MCF 10A (cell line): ENCODE results near the gene CRIP3. TPM values are rescaled to one million over a fixed set of nuclear protein-coding genes. Genes with fewer than 3 reads are reported as not detected.

ENCODE experiments used
- BruUV-seq: library from RNA; stranded (reverse); fragments of 400-500 nt; replicated peaks from 2 replicates; lab custom pipeline; 2021; lab: Mats Ljungman, UMichigan
- CTCF ChIA-PET: fragments of 300-600 bp; sonication (Branson Sonifier 250); formaldehyde crosslinking; extraction: SDS; loops from one replicate; lab custom pipeline; 2021; ENCODE audit warnings: antibody characterized with exemption, inconsistent platforms; lab: Yijun Ruan, JAX
- POLR2A ChIA-PET: fragments of 300-600, 350-650 bp; sonication (Branson Sonifier 250); formaldehyde crosslinking; extraction: SDS; loops from one replicate; lab custom pipeline; 2020; ENCODE audit warnings: antibody characterized with exemption, inconsistent platforms; lab: Yijun Ruan, JAX
- DNase-seq: peaks from one replicate; pipeline ENCODE4 v3.0.0-alpha.2; 2018; ENCODE audit not compliant: unreplicated experiment
- H3K27ac Mint-ChIP-seq: one replicate; pipeline ENCODE4 v1.8.0; 2022; ENCODE audit warnings: mild to moderate bottlenecking, low read depth, mixed read lengths; ENCODE audit not compliant: unreplicated experiment
- H3K27me3 Mint-ChIP-seq: one replicate; pipeline ENCODE4 v1.8.0; 2022; ENCODE audit warnings: mixed read lengths; ENCODE audit not compliant: insufficient read depth, unreplicated experiment
- H3K36me3 Mint-ChIP-seq: one replicate; pipeline ENCODE4 v1.8.0; 2022; ENCODE audit warnings: mild to moderate bottlenecking, moderate library complexity, mixed read lengths; ENCODE audit not compliant: insufficient read depth, unreplicated experiment
- H3K4me1 Mint-ChIP-seq: one replicate; pipeline ENCODE4 v1.8.0; 2022; ENCODE audit warnings: mixed read lengths; ENCODE audit not compliant: insufficient read depth, unreplicated experiment
- H3K4me3 Mint-ChIP-seq: one replicate; pipeline ENCODE4 v1.8.0; 2022; ENCODE audit warnings: mild to moderate bottlenecking, moderate library complexity, mixed read lengths; ENCODE audit not compliant: unreplicated experiment
- H3K9me3 Mint-ChIP-seq: one replicate; pipeline ENCODE4 v1.8.0; 2022; ENCODE audit warnings: mixed read lengths; ENCODE audit not compliant: unreplicated experiment
- intact Hi-C: fragments of 100-400 bp; cut with micrococcal nuclease; formaldehyde crosslinking; loops from 2 replicates; pipeline ENCODE4 v1.14.1; 2022
- total RNA-seq: library from RNA; stranded (reverse); gene quantifications from 2 replicates; pipeline ENCODE4 v1.2.3, GENCODE V29; 2022
- TF ChIP-seq, protein P1 (sequence below): fragments of 200-600 bp; IDR thresholded peaks from one replicate; pipeline ENCODE4 v1.8.0; 2022; ENCODE audit warnings: antibody characterized with exemption, mild to moderate bottlenecking; ENCODE audit not compliant: unreplicated experiment

Gene CRIP3
- total RNA-seq, 1 experiment from 2014 or later = not detected

DNA sequence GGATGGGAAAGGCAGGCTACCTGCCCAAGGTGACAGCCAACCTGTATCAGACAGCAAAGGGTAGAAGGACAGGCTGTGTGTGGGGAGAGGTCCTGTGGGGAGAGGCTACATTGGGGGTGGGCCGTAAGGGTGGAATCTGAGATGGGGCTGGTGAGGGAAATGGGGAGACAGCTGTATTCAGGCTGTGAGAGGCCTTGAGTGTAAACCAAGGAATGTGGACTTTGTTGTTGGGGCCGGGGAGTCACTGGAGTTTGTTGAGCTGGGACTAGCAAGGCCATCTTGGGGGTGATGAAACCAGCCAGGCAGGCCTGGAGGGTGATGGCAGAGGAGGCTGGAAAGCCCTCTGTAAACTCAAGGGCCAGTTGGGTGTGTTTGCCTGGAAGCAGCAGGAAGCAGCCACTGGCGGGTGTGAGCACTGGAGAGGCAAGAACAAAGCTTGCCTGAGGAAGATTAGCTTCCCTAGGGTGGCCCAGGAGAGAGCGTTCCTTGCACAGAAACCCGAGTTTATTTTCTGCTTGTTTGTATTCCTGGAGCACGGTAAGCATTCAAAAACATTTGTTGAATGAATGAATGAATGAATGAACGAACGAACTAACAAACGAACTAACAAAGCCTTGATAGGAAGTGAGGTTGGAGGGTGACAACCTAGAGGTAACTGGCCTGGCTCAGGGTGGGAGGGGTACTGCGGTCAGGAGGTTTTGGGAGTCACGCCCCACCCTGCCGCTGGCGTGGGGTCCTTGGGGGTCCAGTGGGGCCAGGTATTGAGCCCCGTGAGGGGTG is 46.4 kb downstream of the CRIP3 start:
- intact Hi-C loops = no loop called here
- ChIA-PET CTCF (interaction anchor here (0.5 to 1.8 kb wide), 7 partner anchors 11 to 905 kb away, joined by 3 to 10 read pairs (median 3); no protein-coding TSS in a partner anchor), POLR2A (interaction anchor here (0.6 to 0.7 kb wide), 2 partner anchors 180 to 234 kb away, joined by 3 read pairs; no protein-coding TSS in a partner anchor)
- H3K9me3 Mint-ChIP-seq = no peaks in the 10 kb centered on the region
- no peaks in the 10 kb centered on the region for H3K36me3 Mint-ChIP-seq
- no peak overlapping the region for H3K27ac Mint-ChIP-seq
- TF ChIP-seq, protein P1, sequence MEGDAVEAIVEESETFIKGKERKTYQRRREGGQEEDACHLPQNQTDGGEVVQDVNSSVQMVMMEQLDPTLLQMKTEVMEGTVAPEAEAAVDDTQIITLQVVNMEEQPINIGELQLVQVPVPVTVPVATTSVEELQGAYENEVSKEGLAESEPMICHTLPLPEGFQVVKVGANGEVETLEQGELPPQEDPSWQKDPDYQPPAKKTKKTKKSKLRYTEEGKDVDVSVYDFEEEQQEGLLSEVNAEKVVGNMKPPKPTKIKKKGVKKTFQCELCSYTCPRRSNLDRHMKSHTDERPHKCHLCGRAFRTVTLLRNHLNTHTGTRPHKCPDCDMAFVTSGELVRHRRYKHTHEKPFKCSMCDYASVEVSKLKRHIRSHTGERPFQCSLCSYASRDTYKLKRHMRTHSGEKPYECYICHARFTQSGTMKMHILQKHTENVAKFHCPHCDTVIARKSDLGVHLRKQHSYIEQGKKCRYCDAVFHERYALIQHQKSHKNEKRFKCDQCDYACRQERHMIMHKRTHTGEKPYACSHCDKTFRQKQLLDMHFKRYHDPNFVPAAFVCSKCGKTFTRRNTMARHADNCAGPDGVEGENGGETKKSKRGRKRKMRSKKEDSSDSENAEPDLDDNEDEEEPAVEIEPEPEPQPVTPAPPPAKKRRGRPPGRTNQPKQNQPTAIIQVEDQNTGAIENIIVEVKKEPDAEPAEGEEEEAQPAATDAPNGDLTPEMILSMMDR = no peak
- no peak for DNase-seq
- no peak overlapping the region for H3K4me3 Mint-ChIP-seq
- peaks cover 10% of the 10 kb centered on the region for H3K27me3 Mint-ChIP-seq
- peaks cover 4% of the 10 kb centered on the region for H3K4me1 Mint-ChIP-seq
- BruUV-seq = no TSS peak

DNA sequence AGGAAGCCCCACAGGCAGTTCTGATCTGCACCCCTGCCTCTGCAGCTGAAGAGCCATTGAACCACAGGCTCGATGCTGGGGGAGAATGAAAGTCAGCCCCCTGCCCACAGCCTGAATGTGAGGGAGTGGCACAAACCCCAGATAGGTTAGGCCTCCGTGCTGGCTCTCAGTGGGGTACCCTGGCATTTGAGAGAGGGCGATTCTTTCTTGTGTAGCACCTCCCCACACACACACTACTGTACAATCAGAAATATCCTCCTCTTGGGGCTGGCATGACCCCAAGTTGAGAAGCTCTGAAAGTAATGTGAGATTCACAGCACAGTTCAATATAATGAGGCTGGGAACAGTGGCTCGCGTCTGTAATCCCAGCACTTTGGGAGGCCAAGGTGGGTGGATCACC is 47.4 kb downstream of the CRIP3 start:
- CTCF ChIA-PET = interaction anchor here (0.6 to 1.8 kb wide), 3 partner anchors 74 to 245 kb away, joined by 3 to 10 read pairs (median 4); no protein-coding TSS in a partner anchor
- Mint-ChIP-seq H3K4me3 (no peak overlapping the region), H3K27ac (no peak overlapping the region), H3K27me3 (peaks cover 10% of the 10 kb centered on the region), H3K9me3 (no peaks in the 10 kb centered on the region), H3K4me1 (peaks cover 4% of the 10 kb centered on the region), H3K36me3 (no peaks in the 10 kb centered on the region)
- no TSS peak for BruUV-seq
- intact Hi-C loops = no loop called here
- TF ChIP-seq, protein P1 = no peak
- no peak for DNase-seq
- POLR2A ChIA-PET = no interaction called here

DNA sequence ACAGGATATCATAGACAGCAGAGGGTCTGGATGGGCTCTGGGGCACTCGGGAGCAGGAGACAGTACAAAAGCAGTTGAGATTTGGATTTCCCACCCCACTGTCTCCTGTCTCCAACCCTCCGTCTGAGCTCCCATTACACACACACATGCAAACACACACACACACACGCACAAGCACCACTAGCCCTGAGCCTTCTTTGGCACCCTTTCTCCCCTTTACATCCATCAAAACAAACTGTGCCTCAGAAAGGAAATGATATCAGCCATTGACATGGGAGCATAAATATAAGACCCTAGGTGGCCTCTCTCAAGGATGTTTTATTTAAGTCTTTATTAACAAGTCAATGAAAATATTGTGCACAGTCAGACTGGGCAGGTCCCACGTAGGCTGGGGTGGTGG is 47.8 kb downstream of the CRIP3 start:
- POLR2A ChIA-PET = no interaction called here
- Mint-ChIP-seq H3K27ac (no peak overlapping the region), H3K9me3 (no peaks in the 10 kb centered on the region), H3K27me3 (peaks cover 10% of the 10 kb centered on the region), H3K4me1 (peaks cover 4% of the 10 kb centered on the region), H3K36me3 (no peaks in the 10 kb centered on the region), H3K4me3 (no peak overlapping the region)
- no peak for DNase-seq
- BruUV-seq = no TSS peak
- intact Hi-C loops = no loop called here
- TF ChIP-seq, protein P1 = no peak
- CTCF ChIA-PET = interaction anchor here (1.5 kb wide), 1 partner anchor 246 kb away, joined by 4 read pairs; no protein-coding TSS in a partner anchor

DNA sequence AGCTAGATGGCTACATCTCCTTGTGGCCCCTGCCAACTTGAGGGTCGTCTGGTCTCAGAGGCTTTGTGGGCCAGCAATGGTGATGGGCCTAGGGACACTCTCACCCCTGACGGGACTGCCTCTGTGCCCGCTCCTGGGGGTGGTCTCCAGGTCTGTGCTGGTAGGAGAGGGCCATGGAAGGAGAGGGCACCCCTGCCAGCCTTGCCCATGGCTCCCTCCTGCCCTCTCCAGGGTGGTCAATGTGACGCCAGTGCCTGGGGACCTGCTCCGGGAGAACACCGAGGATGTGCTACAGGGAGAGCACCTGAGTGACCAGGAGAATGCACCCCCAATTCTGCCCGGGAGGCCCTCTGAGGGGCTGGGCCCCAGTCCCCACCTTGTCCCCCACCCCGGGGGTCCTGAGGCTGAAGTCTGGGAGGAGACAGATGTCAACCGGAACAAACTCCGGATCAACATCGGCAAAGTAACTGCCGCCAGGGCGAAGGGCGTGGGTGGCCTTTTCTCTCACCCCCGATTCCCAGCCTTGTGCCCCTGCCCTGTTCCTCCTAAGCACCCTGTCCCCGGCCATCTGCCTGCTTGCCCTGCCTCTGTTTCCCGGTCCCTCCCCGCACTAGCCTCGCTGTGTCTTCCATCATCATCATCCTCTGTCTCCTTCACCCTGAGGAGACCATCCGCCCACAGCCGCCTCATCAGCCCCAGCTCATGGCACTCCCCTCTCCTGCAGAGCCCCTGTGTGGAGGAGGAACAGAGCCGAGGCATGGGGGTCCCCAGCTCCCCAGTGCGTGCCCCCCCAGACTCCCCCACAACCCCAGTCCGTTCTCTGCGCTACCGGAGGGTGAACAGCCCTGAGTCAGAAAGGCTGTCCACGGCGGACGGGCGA is 49.6 kb downstream of the CRIP3 start:
- intact Hi-C loops = no loop called here
- BruUV-seq = no TSS peak
- Mint-ChIP-seq H3K36me3 (no peaks in the 10 kb centered on the region), H3K27me3 (peaks cover 12% of the 10 kb centered on the region), H3K27ac (no peak overlapping the region), H3K9me3 (no peaks in the 10 kb centered on the region), H3K4me1 (no peaks in the 10 kb centered on the region), H3K4me3 (no peak overlapping the region)
- CTCF ChIA-PET = no interaction called here
- POLR2A ChIA-PET = interaction anchor here (0.7 kb wide), 1 partner anchor 238 kb away, joined by 4 read pairs; no protein-coding TSS in a partner anchor
- DNase-seq = no peak
- TF ChIP-seq, protein P1 = no peak
